SK-N-SH (cell line): Measurements from ENCODE around the gene GASK1A. TPM values are rescaled to one million over a fixed set of nuclear protein-coding genes. Genes with fewer than 3 reads are reported as not detected.

Experiments used
- CTCF ChIA-PET: fragments of 300-600, 350-600 bp; formaldehyde crosslinking; extraction: SDS; loops from one replicate; lab custom pipeline; 2021; lab: Yijun Ruan, JAX
- POLR2A ChIA-PET: fragments of 350-600 bp; sonication (Branson Sonifier 250); formaldehyde crosslinking; extraction: SDS; loops from one replicate; lab custom pipeline; 2020; ENCODE audit warnings: antibody characterized with exemption, inconsistent platforms; lab: Yijun Ruan, JAX
- DNase-seq: peaks from one replicate; pipeline ENCODE4 v3.0.0; 2012
- H2AFZ ChIP-seq: fragments of 200-600 bp; sonication (generic); 2 replicates; pipeline ENCODE4 v1.8.1; 2016; ENCODE audit warnings: antibody characterized with exemption, mild to moderate bottlenecking, low read depth
- H3F3A ChIP-seq: fragments of 200-600 bp; sonication (generic); replicated peaks from 2 replicates; pipeline ENCODE3; 2016; ENCODE audit warnings: antibody characterized with exemption, mild to moderate bottlenecking; ENCODE audit not compliant: insufficient read depth
- H3K27ac ChIP-seq, 2 experiments: fragments of 200-500 bp in 1 of 2; fragments of 200-600 bp in 1 of 2; sonication (Bioruptor generic) in 1 of 2; sonication (generic), shearing (Covaris generic) in 1 of 2; 2 replicates each; pipeline versions ENCODE4 v1.5.1 to v1.6.1; 2014 to 2016; ENCODE audit warnings: low read depth in 2 of 2, inconsistent platforms in 1 of 2, low read length in 1 of 2, mild to moderate bottlenecking in 1 of 2, mixed read lengths in 1 of 2
- H3K27me3 ChIP-seq: fragments of 200-600 bp; sonication (generic), shearing (Covaris generic); 2 replicates; pipeline ENCODE4 v1.6.1; 2016; ENCODE audit warnings: mixed run types; ENCODE audit not compliant: insufficient read depth
- H3K36me3 ChIP-seq, 2 experiments: fragments of 200-500 bp in 1 of 2; fragments of 200-600 bp in 1 of 2; sonication (Bioruptor generic) in 1 of 2; sonication (generic) in 1 of 2; replicated peaks in 1 of 2; 2 replicates each; pipeline versions ENCODE3 to v1.5.1; 2014 to 2016; ENCODE audit warnings: low read length in 1 of 2, mild to moderate bottlenecking in 1 of 2; ENCODE audit not compliant: insufficient read depth in 2 of 2, control insufficient read depth in 1 of 2
- H3K4me1 ChIP-seq, 2 experiments: fragments of 200-500 bp in 1 of 2; fragments of 200-600 bp in 1 of 2; sonication (Bioruptor generic) in 1 of 2; sonication (generic), shearing (Covaris generic) in 1 of 2; 2 replicates each; pipeline versions ENCODE4 v1.5.1 to v1.6.1; 2014 to 2016; ENCODE audit warnings: low read depth in 1 of 2, low read length in 1 of 2, mixed run types in 1 of 2; ENCODE audit not compliant: insufficient read depth in 2 of 2, control insufficient read depth in 1 of 2
- H3K4me2 ChIP-seq: fragments of 200-600 bp; sonication (generic), shearing (Covaris generic); 2 replicates; pipeline ENCODE4 v1.6.1; 2017; ENCODE audit warnings: mixed run types
- H3K4me3 ChIP-seq, 2 experiments: fragments of 200-500 bp in 1 of 2; fragments of 200-600 bp in 1 of 2; sonication (Bioruptor generic) in 1 of 2; sonication (generic), shearing (Covaris generic) in 1 of 2; 2 replicates each; pipeline versions ENCODE4 v1.5.1 to v1.8.1; 2014 to 2016; ENCODE audit warnings: low read depth in 2 of 2, inconsistent platforms in 1 of 2, low read length in 1 of 2, mild to moderate bottlenecking in 1 of 2, mixed read lengths in 1 of 2, moderate library complexity in 1 of 2
- H3K79me2 ChIP-seq: fragments of 200-600 bp; sonication (generic); 2 replicates; pipeline ENCODE4 v1.8.1; 2017; ENCODE audit warnings: mild to moderate bottlenecking; ENCODE audit not compliant: insufficient read depth
- H3K9ac ChIP-seq: fragments of 200-600 bp; sonication (generic); 2 replicates; pipeline ENCODE4 v1.6.1; 2017; ENCODE audit warnings: mixed run types
- H3K9me2 ChIP-seq: fragments of 200-600 bp; sonication (generic); 2 replicates; pipeline ENCODE4 v1.6.1; 2017; ENCODE audit warnings: mixed run types
- H3K9me3 ChIP-seq: fragments of 200-600 bp; sonication (generic); 2 replicates; pipeline ENCODE4 v1.6.1; 2017; ENCODE audit warnings: mixed run types, mild to moderate bottlenecking, moderate library complexity
- H4K20me1 ChIP-seq: fragments of 200-600 bp; sonication (generic); 2 replicates; pipeline ENCODE4 v1.6.1; 2017; ENCODE audit warnings: mild to moderate bottlenecking, mixed run types; ENCODE audit not compliant: insufficient read depth
- ELF1 ChIP-seq: IDR thresholded peaks from 2 replicates; pipeline ENCODE4 v1.4.0; 2012
- EP300 ChIP-seq, 2 experiments: IDR thresholded peaks; 2 replicates each; pipeline versions ENCODE4 v1.4.0 to v1.6.1; 2012; ENCODE audit warnings: borderline replicate concordance in 1 of 2, low read depth in 1 of 2, low read length in 1 of 2
- EZH2phosphoT487 ChIP-seq: fragments of 200-600 bp; sonication (generic); IDR thresholded peaks from 2 replicates; pipeline ENCODE4 v1.6.1; 2017; ENCODE audit warnings: low read depth, mixed run types, mild to moderate bottlenecking, antibody characterized with exemption, moderate library complexity, borderline replicate concordance
- FOXJ3 ChIP-seq: sonication (generic); formaldehyde crosslinking; IDR thresholded peaks from 2 replicates; pipeline ENCODE4 v1.5.1; 2020; ENCODE audit warnings: mild to moderate bottlenecking, missing genetic modification reagents
- FOXM1 ChIP-seq: IDR thresholded peaks from 2 replicates; pipeline ENCODE4 v1.4.0; 2012; ENCODE audit warnings: low read depth, mild to moderate bottlenecking
- GABPA ChIP-seq: IDR thresholded peaks from 2 replicates; pipeline ENCODE4 v1.4.0; 2012; ENCODE audit warnings: low read depth, mild to moderate bottlenecking
- GATA2 ChIP-seq: sonication (generic); formaldehyde crosslinking; IDR thresholded peaks from 2 replicates; pipeline ENCODE4 v1.5.0; 2020; ENCODE audit warnings: mild to moderate bottlenecking, missing genetic modification reagents
- JUND ChIP-seq: IDR thresholded peaks from 2 replicates; pipeline ENCODE4 v1.4.0; 2012
- MEF2A ChIP-seq: IDR thresholded peaks from 2 replicates; pipeline ENCODE4 v1.4.0; 2012; ENCODE audit warnings: low read depth, borderline replicate concordance
- MXI1 ChIP-seq: IDR thresholded peaks from 2 replicates; pipeline ENCODE4 v1.6.1; 2012; ENCODE audit warnings: mild to moderate bottlenecking, low read depth, low read length, improper control_type of control experiment
- NFIC ChIP-seq: IDR thresholded peaks from 2 replicates; pipeline ENCODE4 v1.4.0; 2012; ENCODE audit warnings: borderline replicate concordance
- NRF1 ChIP-seq: IDR thresholded peaks from 2 replicates; pipeline ENCODE4 v1.6.1; 2012; ENCODE audit warnings: low read depth, mild to moderate bottlenecking, low read length
- RCOR1 ChIP-seq: fragments of 150-350 bp; IDR thresholded peaks from 2 replicates; pipeline ENCODE4 v1.6.1; 2017; ENCODE audit warnings: antibody characterized with exemption, low read length
- RFX5 ChIP-seq: IDR thresholded peaks from 2 replicates; pipeline ENCODE4 v1.6.1; 2012; ENCODE audit warnings: mild to moderate bottlenecking, improper control_type of control experiment, low read length
- SMC3 ChIP-seq: IDR thresholded peaks from 2 replicates; pipeline ENCODE4 v1.6.1; 2012; ENCODE audit warnings: low read depth, low read length, improper control_type of control experiment
- TCF12 ChIP-seq: IDR thresholded peaks from 2 replicates; pipeline ENCODE4 v1.4.0; 2012
- TEAD4 ChIP-seq: IDR thresholded peaks from 2 replicates; pipeline ENCODE4 v1.4.0; 2012; ENCODE audit warnings: mild to moderate bottlenecking, borderline replicate concordance; ENCODE audit not compliant: insufficient read depth
- WGBS: methylation state at CpG from one replicate; pipeline ENCODE4 v1.1.6; 2017; ENCODE audit warnings: low lambda C conversion rate; 5-methylcytosine and 5-hydroxymethylcytosine counted together
- polyA plus RNA-seq, 3 experiments: library from polyadenylated mRNA; depleted of rRNA; stranded (reverse); fragments of >200 nt; gene quantifications; 2 replicates each; pipeline ENCODE4 v1.2.3, GENCODE V29; 2012
- TF ChIP-seq, protein P1 (sequence below): IDR thresholded peaks from 2 replicates; pipeline ENCODE4 v1.4.0; 2012; ENCODE audit warnings: low read depth
- TF ChIP-seq, protein P2 (sequence below): fragments of 150-350 bp; IDR thresholded peaks from 2 replicates; pipeline ENCODE4 v1.6.1; 2016; ENCODE audit warnings: mild to moderate bottlenecking, low read depth, low read length
- TF ChIP-seq, protein P3 (sequence below): IDR thresholded peaks from 2 replicates; pipeline ENCODE4; 2012
- TF ChIP-seq, protein P4 (sequence below): IDR thresholded peaks from 2 replicates; pipeline ENCODE4 v1.4.0; 2012; ENCODE audit warnings: low read depth, borderline replicate concordance
- TF ChIP-seq, protein P5 (sequence below): IDR thresholded peaks from 2 replicates; pipeline ENCODE4 v1.6.1; 2012; ENCODE audit warnings: mild to moderate bottlenecking, low read depth, low read length, moderate library complexity
- TF ChIP-seq, protein P6 (sequence below): fragments of 150-350 bp; IDR thresholded peaks from 2 replicates; pipeline ENCODE4 v1.6.1; 2017; ENCODE audit warnings: antibody characterized with exemption, low read length, low read depth, borderline replicate concordance
- TF ChIP-seq, protein P7 (sequence below): IDR thresholded peaks from 2 replicates; pipeline ENCODE4 v1.4.0; 2012; ENCODE audit warnings: low read depth, borderline replicate concordance

Gene GASK1A
- polyA plus RNA-seq, 1 of the 3 experiments (the other 2 are of a cell fraction) = not detected

DNA sequence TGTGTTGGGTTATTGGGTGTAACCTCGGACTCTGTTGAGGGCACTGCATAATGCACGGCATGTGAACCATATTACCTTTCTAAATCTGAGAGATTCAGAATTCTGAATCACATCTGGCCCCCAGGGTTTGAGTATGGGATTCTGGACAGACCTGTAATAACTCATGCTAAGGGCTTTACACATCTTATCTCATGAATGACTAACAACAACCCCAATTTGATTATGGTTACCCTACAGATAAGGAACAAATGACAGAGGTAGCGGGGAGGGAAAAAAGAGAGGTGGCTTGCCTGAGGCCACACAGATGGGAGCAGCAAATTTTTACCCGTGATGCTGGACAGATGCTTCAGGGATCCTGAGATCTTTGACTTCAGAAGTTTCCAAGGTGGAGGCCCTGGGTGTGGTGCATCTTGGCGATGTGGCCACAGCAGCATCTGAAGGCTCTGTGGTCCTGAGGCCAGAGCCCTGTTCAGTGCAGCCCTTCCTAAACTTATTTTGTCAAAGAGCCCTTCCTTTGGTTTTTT is 83.0 kb downstream of the GASK1A start:
- Histone ChIP-seq H3K9ac (no peak overlapping the region), H3K9me3 (no peaks in the 10 kb centered on the region), H3K27me3 (no peaks in the 10 kb centered on the region), H4K20me1 (no peaks in the 10 kb centered on the region), H3K36me3 (no peaks in the 10 kb centered on the region), H3K9me2 (no peaks in the 10 kb centered on the region), H3K27ac (no peak overlapping the region; a peak in 1 of 4 replicates), H2AFZ (no peak overlapping the region), H3K4me2 (no peak overlapping the region), H3K79me2 (no peaks in the 10 kb centered on the region), H3F3A (no peaks in the 10 kb centered on the region), H3K4me1 (peaks cover 0 to 20% of the 10 kb centered on the region in 2 experiments; a peak in 2 of 4 replicates), H3K4me3 (no peak overlapping the region)
- peak; percentile 87 for DNase-seq
- POLR2A ChIA-PET = no interaction called here
- CTCF ChIA-PET = interaction anchor here (0.8 to 1.8 kb wide), 3 partner anchors 100 to 441 kb away, joined by 3 to 6 read pairs (median 3); no protein-coding TSS in a partner anchor
- WGBS = 12% methylated on average over 5 of the region's 5 CpGs
- TF ChIP-seq GABPA (no peak), TEAD4 (no peak), NRF1 (no peak), TCF12 (no peak), RFX5 (no peak), MXI1 (peak; percentile 50; the same call in 1 of the 2 replicates), SMC3 (no peak), RCOR1 (peak; percentile 95), ELF1 (no peak), NFIC (no peak), MEF2A (no peak), EP300 (IDR thresholded peaks at IDR 0.05; ENCODE audit: borderline replicate concordance in 1 of 2, low read depth in 1 of 2, low read length in 1 of 2) (peak in 1 of 2 experiments; percentile 94; a peak in 2 of 4 replicates), FOXM1 (no peak), GATA2 (CRISPR knock-in tag) (peak; percentile 98), JUND (no peak), EZH2phosphoT487 (no peak), FOXJ3 (peak; percentile 76)
- TF ChIP-seq, protein P1, sequence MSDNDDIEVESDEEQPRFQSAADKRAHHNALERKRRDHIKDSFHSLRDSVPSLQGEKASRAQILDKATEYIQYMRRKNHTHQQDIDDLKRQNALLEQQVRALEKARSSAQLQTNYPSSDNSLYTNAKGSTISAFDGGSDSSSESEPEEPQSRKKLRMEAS = no peak
- TF ChIP-seq, protein P2, sequence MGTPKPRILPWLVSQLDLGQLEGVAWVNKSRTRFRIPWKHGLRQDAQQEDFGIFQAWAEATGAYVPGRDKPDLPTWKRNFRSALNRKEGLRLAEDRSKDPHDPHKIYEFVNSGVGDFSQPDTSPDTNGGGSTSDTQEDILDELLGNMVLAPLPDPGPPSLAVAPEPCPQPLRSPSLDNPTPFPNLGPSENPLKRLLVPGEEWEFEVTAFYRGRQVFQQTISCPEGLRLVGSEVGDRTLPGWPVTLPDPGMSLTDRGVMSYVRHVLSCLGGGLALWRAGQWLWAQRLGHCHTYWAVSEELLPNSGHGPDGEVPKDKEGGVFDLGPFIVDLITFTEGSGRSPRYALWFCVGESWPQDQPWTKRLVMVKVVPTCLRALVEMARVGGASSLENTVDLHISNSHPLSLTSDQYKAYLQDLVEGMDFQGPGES = no peak
- TF ChIP-seq, protein P3, sequence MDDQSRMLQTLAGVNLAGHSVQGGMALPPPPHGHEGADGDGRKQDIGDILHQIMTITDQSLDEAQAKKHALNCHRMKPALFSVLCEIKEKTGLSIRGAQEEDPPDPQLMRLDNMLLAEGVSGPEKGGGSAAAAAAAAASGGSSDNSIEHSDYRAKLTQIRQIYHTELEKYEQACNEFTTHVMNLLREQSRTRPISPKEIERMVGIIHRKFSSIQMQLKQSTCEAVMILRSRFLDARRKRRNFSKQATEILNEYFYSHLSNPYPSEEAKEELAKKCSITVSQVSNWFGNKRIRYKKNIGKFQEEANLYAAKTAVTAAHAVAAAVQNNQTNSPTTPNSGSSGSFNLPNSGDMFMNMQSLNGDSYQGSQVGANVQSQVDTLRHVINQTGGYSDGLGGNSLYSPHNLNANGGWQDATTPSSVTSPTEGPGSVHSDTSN = no peak
- TF ChIP-seq, protein P4, sequence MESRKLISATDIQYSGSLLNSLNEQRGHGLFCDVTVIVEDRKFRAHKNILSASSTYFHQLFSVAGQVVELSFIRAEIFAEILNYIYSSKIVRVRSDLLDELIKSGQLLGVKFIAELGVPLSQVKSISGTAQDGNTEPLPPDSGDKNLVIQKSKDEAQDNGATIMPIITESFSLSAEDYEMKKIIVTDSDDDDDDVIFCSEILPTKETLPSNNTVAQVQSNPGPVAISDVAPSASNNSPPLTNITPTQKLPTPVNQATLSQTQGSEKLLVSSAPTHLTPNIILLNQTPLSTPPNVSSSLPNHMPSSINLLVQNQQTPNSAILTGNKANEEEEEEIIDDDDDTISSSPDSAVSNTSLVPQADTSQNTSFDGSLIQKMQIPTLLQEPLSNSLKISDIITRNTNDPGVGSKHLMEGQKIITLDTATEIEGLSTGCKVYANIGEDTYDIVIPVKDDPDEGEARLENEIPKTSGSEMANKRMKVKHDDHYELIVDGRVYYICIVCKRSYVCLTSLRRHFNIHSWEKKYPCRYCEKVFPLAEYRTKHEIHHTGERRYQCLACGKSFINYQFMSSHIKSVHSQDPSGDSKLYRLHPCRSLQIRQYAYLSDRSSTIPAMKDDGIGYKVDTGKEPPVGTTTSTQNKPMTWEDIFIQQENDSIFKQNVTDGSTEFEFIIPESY = no peak
- TF ChIP-seq, protein P5, sequence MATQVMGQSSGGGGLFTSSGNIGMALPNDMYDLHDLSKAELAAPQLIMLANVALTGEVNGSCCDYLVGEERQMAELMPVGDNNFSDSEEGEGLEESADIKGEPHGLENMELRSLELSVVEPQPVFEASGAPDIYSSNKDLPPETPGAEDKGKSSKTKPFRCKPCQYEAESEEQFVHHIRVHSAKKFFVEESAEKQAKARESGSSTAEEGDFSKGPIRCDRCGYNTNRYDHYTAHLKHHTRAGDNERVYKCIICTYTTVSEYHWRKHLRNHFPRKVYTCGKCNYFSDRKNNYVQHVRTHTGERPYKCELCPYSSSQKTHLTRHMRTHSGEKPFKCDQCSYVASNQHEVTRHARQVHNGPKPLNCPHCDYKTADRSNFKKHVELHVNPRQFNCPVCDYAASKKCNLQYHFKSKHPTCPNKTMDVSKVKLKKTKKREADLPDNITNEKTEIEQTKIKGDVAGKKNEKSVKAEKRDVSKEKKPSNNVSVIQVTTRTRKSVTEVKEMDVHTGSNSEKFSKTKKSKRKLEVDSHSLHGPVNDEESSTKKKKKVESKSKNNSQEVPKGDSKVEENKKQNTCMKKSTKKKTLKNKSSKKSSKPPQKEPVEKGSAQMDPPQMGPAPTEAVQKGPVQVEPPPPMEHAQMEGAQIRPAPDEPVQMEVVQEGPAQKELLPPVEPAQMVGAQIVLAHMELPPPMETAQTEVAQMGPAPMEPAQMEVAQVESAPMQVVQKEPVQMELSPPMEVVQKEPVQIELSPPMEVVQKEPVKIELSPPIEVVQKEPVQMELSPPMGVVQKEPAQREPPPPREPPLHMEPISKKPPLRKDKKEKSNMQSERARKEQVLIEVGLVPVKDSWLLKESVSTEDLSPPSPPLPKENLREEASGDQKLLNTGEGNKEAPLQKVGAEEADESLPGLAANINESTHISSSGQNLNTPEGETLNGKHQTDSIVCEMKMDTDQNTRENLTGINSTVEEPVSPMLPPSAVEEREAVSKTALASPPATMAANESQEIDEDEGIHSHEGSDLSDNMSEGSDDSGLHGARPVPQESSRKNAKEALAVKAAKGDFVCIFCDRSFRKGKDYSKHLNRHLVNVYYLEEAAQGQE = no peak
- TF ChIP-seq, protein P6, sequence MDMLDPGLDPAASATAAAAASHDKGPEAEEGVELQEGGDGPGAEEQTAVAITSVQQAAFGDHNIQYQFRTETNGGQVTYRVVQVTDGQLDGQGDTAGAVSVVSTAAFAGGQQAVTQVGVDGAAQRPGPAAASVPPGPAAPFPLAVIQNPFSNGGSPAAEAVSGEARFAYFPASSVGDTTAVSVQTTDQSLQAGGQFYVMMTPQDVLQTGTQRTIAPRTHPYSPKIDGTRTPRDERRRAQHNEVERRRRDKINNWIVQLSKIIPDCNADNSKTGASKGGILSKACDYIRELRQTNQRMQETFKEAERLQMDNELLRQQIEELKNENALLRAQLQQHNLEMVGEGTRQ = no peak
- TF ChIP-seq, protein P7, sequence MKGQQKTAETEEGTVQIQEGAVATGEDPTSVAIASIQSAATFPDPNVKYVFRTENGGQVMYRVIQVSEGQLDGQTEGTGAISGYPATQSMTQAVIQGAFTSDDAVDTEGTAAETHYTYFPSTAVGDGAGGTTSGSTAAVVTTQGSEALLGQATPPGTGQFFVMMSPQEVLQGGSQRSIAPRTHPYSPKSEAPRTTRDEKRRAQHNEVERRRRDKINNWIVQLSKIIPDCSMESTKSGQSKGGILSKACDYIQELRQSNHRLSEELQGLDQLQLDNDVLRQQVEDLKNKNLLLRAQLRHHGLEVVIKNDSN = no peak
